ENCODE results near the gene ZFP69B. TPM values are rescaled to one million over a fixed set of nuclear protein-coding genes. Genes with fewer than 3 reads are reported as not detected.

The ZFP69B gene
- total and polyA plus RNA-seq, 10 of the 15 experiments (the other 5 are each of a cell fraction or from before 2014, with no cell fraction given) = 1.3 to 5.7 (median 3.4) TPM

- H2AFZ ChIP-seq (ENCODE audit: control insufficient read depth, low read depth, low read length) = peak within 1 kb of the TSS; percentile 91
- WGBS (ENCODE audit: insufficient coverage, insufficient replicate concordance, low lambda C conversion rate, missing lambda C conversion rate) = under 1% methylated on average over 73 of the region's 76 CpGs
- intact Hi-C loops (cut with micrococcal nuclease; ENCODE audit: unreplicated experiment) (loop anchor here (1.0 kb wide), 1 partner anchor 58 kb away; the partner anchor contains the start of gene ZFP69B), in situ Hi-C loops (cut with MboI) (no loop called here)
- H3K27me3 ChIP-seq (replicated peaks in 1 of 2; ENCODE audit: control insufficient read depth in 2 of 2, insufficient read depth in 2 of 2, low read length in 1 of 2) = no peaks in the 10 kb centered on the region
- H3K4me3 ChIP-seq = peak within 1 kb of the TSS; percentile 84
- H3K27ac ChIP-seq (ENCODE audit: control insufficient read depth, insufficient read depth) = peak within 1 kb of the TSS; percentile 57
- peak; percentile 47 for DNase-seq (ENCODE audit: low read depth, low spot score)
- peak within 1 kb of the TSS; percentile 91 for H3K4me2 ChIP-seq (ENCODE audit: control insufficient read depth, insufficient read depth)
- H3K9ac ChIP-seq (ENCODE audit: control insufficient read depth, insufficient read depth, low read length) = peak within 1 kb of the TSS; percentile 71
- peak; percentile 91 for FAIRE-seq
- H3K9me3 ChIP-seq (replicated peaks; ENCODE audit: control insufficient read depth, insufficient read depth, low read length) = peaks cover 10% of the 10 kb centered on the region
- CTCF ChIA-PET = interaction anchor here (0.6 to 3.6 kb wide), 3 partner anchors 24 to 266 kb away, joined by 3 to 22 read pairs (median 5); partner anchors contain the start of gene ZNF684
- TSS peak; percentile 82 for BruUV-seq (replicated peaks)
- SMC1A ChIA-PET (ENCODE audit: uncharacterized antibody, unreplicated experiment) = interaction anchor here (0.7 to 1.8 kb wide), 4 partner anchors 18 to 58 kb away, joined by 3 to 9 read pairs (median 6); partner anchors contain the start of gene ZFP69B
- peak; percentile 100 for ATAC-seq
- RAD21 ChIA-PET (ENCODE audit: unreplicated experiment) = interaction anchor here (1.8 kb wide), 1 partner anchor 24 kb away, joined by 5 read pairs; no protein-coding TSS in a partner anchor
- peaks cover 4% of the 10 kb centered on the region for H3K79me2 ChIP-seq (ENCODE audit: control insufficient read depth, insufficient read depth, low read length)
- POLR2A ChIA-PET = interaction anchor here (0.7 to 1.4 kb wide), 2 partner anchors 23 to 286 kb away, joined by 5 read pairs; partner anchors contain the start of gene ZNF684
- H3K4me1 ChIP-seq (ENCODE audit: control insufficient read depth, insufficient read depth, low read length) = no peaks in the 10 kb centered on the region; the same call in none of the 2 replicates
- H3K36me3 ChIP-seq (ENCODE audit: control insufficient read depth in 2 of 2, insufficient read depth in 2 of 2, low read length in 1 of 2) = no peaks in the 10 kb centered on the region
- no peaks in the 10 kb centered on the region for H4K20me1 ChIP-seq (ENCODE audit: control insufficient read depth, insufficient read depth)
- TF ChIP-seq SUPT20H (IDR thresholded peaks at IDR 0.05; ENCODE audit: borderline replicate concordance, control insufficient read depth, low read depth, low read length) = no peak
- TF ChIP-seq MXI1 (IDR thresholded peaks at IDR 0.05; ENCODE audit: low read depth, low read length) = 0 out of 2 replicates have a peak, but pooled peaks have one; percentile 58
- TF ChIP-seq BCL11A (IDR thresholded peaks at IDR 0.05; ENCODE audit: low read depth, low read length) = no peak
- TF ChIP-seq TCF7 (IDR thresholded peaks at IDR 0.05; ENCODE audit: borderline replicate concordance) = no peak
- TF ChIP-seq CTCF (IDR thresholded peaks at IDR 0.05 in 2 of 3, conservative IDR thresholded peaks at IDR 0.05 in 1 of 3; ENCODE audit: control insufficient read depth in 2 of 3, extremely low read depth in 1 of 3, insufficient read depth in 1 of 3, low read depth in 3 of 3, low read length in 3 of 3) = no peak
- 0 out of 2 replicates have a peak, but pooled peaks have one; percentile 25 for TF ChIP-seq TCF3 (IDR thresholded peaks at IDR 0.05; ENCODE audit: borderline replicate concordance, insufficient read depth, low read depth, low read length)
- 0 out of 2 replicates have a peak, but pooled peaks have one; percentile 19 for TF ChIP-seq NR2F1 (conservative IDR thresholded peaks at IDR 0.05)
- no peak for TF ChIP-seq ELK1 (IDR thresholded peaks at IDR 0.05; ENCODE audit: low read depth, low read length)
- peak; percentile 67; the same call in 1 of the 2 replicates for TF ChIP-seq SMAD5 (IDR thresholded peaks at IDR 0.05; ENCODE audit: low read depth)
- peak; percentile 76; the same call in 2 of the 3 replicates for TF ChIP-seq POU2F2 (IDR thresholded peaks at IDR 0.05; ENCODE audit: borderline replicate concordance, low read depth, low read length)
- 0 out of 2 replicates have a peak, but pooled peaks have one; percentile 46 for TF ChIP-seq SMARCA5 (IDR thresholded peaks at IDR 0.05)
- peak; percentile 52; the same call in 1 of the 2 replicates for TF ChIP-seq POLR2AphosphoS2 (IDR thresholded peaks at IDR 0.05; ENCODE audit: low read depth, low read length)
- TF ChIP-seq LARP7 (IDR thresholded peaks at IDR 0.05) = peak; percentile 77; the same call in 1 of the 2 replicates
- TF ChIP-seq BRCA1 (IDR thresholded peaks at IDR 0.05; ENCODE audit: low read depth, low read length) = 0 out of 2 replicates have a peak, but pooled peaks have one; percentile 46
- peak; percentile 68; the same call in 1 of the 2 replicates for TF ChIP-seq YY1 (IDR thresholded peaks at IDR 0.05; ENCODE audit: low read depth, low read length)
- 0 out of 2 replicates have a peak, but pooled peaks have one; percentile 56 for TF ChIP-seq RB1 (IDR thresholded peaks at IDR 0.05; ENCODE audit: borderline replicate concordance)
- TF ChIP-seq KLF5 (IDR thresholded peaks at IDR 0.05; ENCODE audit: partially characterized antibody) = peak; percentile 74
- TF ChIP-seq POLR2A (IDR thresholded peaks at IDR 0.05; ENCODE audit: low read depth, low read length) = peak; percentile 90
Measured at GRCh38 chr1:40508375-40509341, 58.4 kb downstream of the ZFP69B start, which contains the start of gene EXO5. Gene EXO5 (plus strand): TSS chr1:40508767. CDS start chr1:40514545, 5,778 bp downstream.

Measured in GM12878 (cell line).